ENCODE measurements around the gene BCL2L11. TPM values are rescaled to one million over a fixed set of nuclear protein-coding genes. Genes with fewer than 3 reads are reported as not detected.

Gene BCL2L11
- total and polyA plus RNA-seq, 9 of the 15 experiments (the other 6 are each of a cell fraction or from before 2014, with no cell fraction given), result 2.2 to 18.8 (median 5.0) TPM

DNA sequence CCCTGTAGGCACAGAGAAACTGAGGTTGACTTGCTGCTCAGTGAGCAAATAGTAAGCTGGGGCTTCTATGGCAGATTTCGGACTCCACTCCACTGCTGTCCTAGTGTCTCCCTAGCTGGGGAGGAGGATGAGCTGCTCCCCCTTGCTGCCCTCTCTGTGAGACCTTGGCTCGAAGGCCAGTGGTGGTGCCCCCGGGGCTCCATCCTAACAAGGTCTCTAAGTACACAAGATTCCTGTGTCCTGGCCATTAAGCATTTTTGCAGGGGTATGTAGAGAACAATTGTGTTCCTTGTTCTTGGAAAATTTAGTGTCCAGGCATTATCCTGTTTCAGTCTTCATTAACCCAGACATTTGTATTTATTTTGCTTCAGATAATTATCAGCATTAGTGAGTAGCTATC lies 21.3 kb upstream of the BCL2L11 start:
- H3K4me2 ChIP-seq (ENCODE audit: insufficient read depth, low read length), result no peak overlapping the region
- ChIA-PET CTCF (ENCODE audit: low intra/inter-chr PET ratio) (no interaction called here), POLR2A (interaction anchor here (1.1 kb wide), 1 partner anchor 11 kb away, joined by 3 read pairs; no protein-coding TSS in a partner anchor)
- H3K27me3 ChIP-seq (ENCODE audit: control insufficient read depth in 2 of 2, insufficient read depth in 2 of 2, low read length in 2 of 2), result peaks cover 7 to 10% of the 10 kb centered on the region in 2 experiments; a peak in 3 of 5 replicates
- no peak for ATAC-seq
- no peak overlapping the region for H3K4me3 ChIP-seq
- H3K4me1 ChIP-seq (replicated peaks in 1 of 2; ENCODE audit: control insufficient read depth in 2 of 2, insufficient read depth in 2 of 2, low read length in 2 of 2), result no peaks in the 10 kb centered on the region
- no TSS peak for BruUV-seq (replicated peaks)
- H3K79me2 ChIP-seq (ENCODE audit: control insufficient read depth, insufficient read depth, low read length), result no peaks in the 10 kb centered on the region
- no peak overlapping the region for H3K27ac ChIP-seq (ENCODE audit: extremely low read depth, low read depth, low read length)
- DNase-seq (ENCODE audit: extremely low read depth in 1 of 4, low spot score in 3 of 4), result no peak
- in situ Hi-C loops (cut with MboI), result no loop called here
- H3K36me3 ChIP-seq (ENCODE audit: control insufficient read depth, insufficient read depth, low read length), result no peaks in the 10 kb centered on the region
- H3K9me1 ChIP-seq (ENCODE audit: control insufficient read depth, insufficient read depth, low read length), result no peaks in the 10 kb centered on the region
- H3K9me3 ChIP-seq (replicated peaks; ENCODE audit: control insufficient read depth, insufficient read depth, low read depth, low read length), result no peaks in the 10 kb centered on the region
- FAIRE-seq, result no peak
- intact Hi-C loops (cut with micrococcal nuclease), result no loop called here
- WGBS (ENCODE audit: insufficient coverage, low coverage, missing lambda C conversion rate), result 8% methylated on average over 3 of the region's 3 CpGs
- TF ChIP-seq NR1H2 (CRISPR knock-in tag; IDR thresholded peaks at IDR 0.05) (no peak), USF2 (CRISPR knock-in tag; IDR thresholded peaks at IDR 0.05) (no peak), ARID1B (IDR thresholded peaks at IDR 0.05) (no peak), PATZ1 (CRISPR knock-in tag; IDR thresholded peaks at IDR 0.05; ENCODE audit: borderline replicate concordance) (no peak), THRB (CRISPR knock-in tag; conservative IDR thresholded peaks at IDR 0.05) (no peak), EZH2 (IDR thresholded peaks at IDR 0.05; ENCODE audit: borderline replicate concordance, low read depth, low read length) (no peak), XRCC5 (IDR thresholded peaks at IDR 0.05; ENCODE audit: low read depth, low read length) (no peak), ZNF778 (CRISPR knock-in tag; IDR thresholded peaks at IDR 0.05) (no peak), TBL1XR1 (IDR thresholded peaks at IDR 0.05; ENCODE audit: low read length in 2 of 2) (no peak), ATF1 (CRISPR knock-in tag; IDR thresholded peaks at IDR 0.05) (no peak), ATF1 (tag; IDR thresholded peaks at IDR 0.05) (no peak), PHF21A (IDR thresholded peaks at IDR 0.05; ENCODE audit: borderline replicate concordance, low read depth) (no peak)
- TF ChIP-seq, protein P1, sequence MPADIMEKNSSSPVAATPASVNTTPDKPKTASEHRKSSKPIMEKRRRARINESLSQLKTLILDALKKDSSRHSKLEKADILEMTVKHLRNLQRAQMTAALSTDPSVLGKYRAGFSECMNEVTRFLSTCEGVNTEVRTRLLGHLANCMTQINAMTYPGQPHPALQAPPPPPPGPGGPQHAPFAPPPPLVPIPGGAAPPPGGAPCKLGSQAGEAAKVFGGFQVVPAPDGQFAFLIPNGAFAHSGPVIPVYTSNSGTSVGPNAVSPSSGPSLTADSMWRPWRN (IDR thresholded peaks at IDR 0.05; ENCODE audit: low read depth), result no peak
- H4K20me1 ChIP-seq (replicated peaks; ENCODE audit: control insufficient read depth, insufficient read depth, low read length), result no peaks in the 10 kb centered on the region
- H3K9ac ChIP-seq (ENCODE audit: insufficient read depth in 1 of 2, low read depth in 2 of 2, low read length in 2 of 2), result no peak overlapping the region
- H2AFZ ChIP-seq (ENCODE audit: low read depth, low read length), result no peak overlapping the region
